ENCODE results near the gene TMEM198.

DNA sequence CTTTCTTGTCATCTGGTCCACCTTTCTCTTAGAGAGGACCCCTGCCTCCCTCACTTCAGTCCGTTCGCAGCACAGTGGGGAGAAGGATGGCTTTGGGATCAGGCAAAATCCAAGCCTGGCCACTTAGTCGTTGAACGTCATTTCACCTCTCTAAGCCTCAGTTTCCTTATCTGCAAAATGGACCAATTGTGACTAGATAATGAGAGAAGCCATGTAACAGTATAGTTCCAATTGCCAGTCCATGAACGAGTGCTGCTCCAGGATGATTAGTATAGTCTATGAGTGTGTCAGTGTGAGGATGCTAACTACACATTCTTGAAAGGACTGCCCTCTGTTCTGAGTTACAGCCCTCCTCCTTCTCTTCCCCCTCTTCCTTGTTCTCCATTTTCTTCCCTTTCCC, 29.3 kb downstream of the TMEM198 start:
- no peak for TF ChIP-seq TAF1 (IDR thresholded peaks at IDR 0.05; ENCODE audit: borderline replicate concordance, low read depth, low read length)
- TF ChIP-seq POLR2A (IDR thresholded peaks at IDR 0.05; ENCODE audit: low read depth, low read length): no peak
